Activated CD4-positive, alpha-beta T cell treated with anti-CD3 and anti-CD28 coated beads, Interleukin-10, Interleukin-2, amounts not matched to agents 100 ng/mL and 50 ng/mL, durations not matched to agents 16 hours and 8 hours (primary cell): ENCODE measurements around the gene CACNG4.
"Not testable (repeated sequence)": the region's sequence is repeated elsewhere in the genome, so short reads cannot be mapped to it uniquely, and the experiment has no call there.

Experiments
- DNase-seq: peaks from one replicate; pipeline ENCODE4 v3.0.0-alpha.2; 2020

Gene CACNG4

DNA sequence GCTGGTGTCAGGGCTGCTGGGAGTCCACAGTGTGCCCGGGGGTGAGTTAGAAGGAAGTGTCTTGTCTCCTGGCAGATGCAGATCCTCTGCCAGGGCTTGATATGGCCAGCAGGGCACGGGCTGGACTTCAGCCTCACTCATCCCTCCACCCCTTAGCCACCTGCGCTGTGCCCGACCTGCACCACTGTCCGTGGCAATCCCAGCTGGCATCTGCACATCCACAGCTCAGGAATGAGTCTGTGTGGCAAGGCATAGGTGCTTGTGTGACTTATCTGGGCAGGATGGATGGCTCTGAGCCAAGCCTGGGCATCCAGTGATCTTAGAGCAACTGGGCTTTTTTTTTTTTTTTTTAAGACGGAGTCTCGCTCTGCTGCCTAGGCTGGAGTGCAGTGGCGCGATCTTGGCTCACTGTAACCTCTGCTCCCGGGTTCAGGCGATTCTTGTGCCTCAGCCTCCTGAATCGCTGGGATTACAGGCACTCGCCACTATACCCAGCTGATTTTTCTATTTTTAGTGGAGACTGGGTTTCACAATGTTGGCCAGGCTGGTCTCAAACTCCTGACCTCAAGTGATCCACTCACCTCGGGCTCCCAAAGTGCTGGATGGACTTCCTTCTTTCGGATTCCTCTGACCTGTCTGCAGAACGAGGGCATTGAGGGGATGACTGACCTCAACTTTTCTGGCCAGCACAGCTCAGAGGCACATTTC lies 57.4 kb downstream of the CACNG4 start:
- DNase-seq: no peak

DNA sequence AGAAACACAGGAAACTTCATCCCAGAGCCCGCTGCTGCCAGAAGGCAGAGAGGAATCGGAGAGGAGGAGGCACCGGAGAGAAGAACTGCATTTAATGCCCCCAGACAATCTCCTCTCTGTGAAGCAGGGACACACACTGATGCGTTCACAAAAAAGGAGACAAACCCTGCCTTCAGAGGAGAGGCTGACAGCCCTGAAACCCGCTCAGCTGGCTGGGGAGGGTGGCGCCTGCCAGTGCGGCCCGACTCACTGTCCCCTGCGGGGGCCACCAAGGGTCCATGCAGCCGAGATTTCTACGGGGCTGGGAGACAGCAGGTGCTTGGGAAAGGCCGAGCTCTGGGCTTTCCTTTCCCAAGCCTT lies 57.9 kb downstream of the CACNG4 start:
- DNase-seq: no peak

DNA sequence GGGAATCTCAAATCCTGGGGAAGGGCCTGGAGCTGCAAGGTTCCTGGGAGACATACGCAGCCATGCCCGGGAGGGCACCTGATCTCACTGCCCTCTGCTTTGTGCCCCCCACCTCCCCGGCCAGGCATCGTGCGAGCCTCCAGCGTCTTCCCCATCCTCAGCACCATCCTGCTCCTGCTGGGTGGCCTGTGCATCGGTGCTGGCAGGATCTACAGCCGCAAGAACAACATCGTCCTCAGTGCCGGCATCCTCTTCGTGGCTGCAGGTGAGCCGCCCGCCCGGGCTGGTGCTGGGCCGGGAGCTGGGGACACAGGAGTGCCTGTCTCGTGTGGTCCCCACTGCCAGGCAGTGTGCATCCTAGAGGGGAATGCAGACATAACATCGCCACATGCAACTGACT lies 60.2 kb downstream of the CACNG4 start:
- no peak for DNase-seq

DNA sequence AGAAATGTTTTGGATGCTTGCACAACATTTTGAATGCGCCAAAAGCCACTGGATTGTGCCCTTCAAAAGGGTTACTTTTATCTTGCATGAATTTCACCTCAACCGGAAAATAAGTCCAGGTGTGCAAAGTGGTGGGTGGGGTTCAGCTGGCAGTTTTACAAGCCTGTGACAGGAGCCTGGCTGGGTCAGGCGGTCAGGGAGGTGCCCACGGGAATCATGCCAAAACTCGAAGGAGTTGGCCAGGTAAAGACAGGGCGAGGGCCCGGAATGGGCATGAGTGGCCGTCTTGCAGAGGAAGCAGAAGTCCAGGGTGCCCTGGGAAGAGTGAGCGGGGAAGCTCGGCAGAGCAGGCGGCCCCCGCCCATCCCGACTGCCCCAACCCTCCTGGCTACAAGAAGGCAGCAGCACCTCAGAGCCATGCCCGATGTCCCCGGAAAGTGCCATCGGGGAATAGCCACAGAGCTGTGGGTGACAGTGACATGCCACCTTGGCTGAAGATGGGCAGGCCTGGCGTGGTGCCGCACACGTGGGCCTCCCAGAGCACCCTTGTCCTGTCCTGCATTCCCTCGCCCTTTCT lies 60.8 kb downstream of the CACNG4 start:
- DNase-seq: no peak

DNA sequence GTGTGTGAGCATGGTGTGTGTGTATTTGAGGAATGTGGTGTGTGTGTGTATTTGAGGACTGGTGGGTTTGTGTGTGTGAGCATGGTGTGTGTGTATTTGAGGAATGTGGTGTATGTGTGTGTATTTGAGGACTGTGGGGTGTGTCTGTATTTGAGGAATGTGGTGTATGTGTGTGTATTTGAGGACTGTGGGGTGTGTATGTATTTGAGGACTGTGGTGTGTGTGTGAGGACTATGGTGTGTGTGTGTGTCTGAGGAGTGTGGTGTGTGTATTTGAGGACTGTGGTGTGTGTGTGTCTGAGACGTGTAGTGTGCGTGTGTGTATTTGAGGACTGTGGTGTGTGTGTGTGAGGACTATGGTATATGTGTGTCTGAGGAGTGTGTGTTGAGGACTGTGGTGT lies 61.8 kb downstream of the CACNG4 start:
- DNase-seq: no peak

DNA sequence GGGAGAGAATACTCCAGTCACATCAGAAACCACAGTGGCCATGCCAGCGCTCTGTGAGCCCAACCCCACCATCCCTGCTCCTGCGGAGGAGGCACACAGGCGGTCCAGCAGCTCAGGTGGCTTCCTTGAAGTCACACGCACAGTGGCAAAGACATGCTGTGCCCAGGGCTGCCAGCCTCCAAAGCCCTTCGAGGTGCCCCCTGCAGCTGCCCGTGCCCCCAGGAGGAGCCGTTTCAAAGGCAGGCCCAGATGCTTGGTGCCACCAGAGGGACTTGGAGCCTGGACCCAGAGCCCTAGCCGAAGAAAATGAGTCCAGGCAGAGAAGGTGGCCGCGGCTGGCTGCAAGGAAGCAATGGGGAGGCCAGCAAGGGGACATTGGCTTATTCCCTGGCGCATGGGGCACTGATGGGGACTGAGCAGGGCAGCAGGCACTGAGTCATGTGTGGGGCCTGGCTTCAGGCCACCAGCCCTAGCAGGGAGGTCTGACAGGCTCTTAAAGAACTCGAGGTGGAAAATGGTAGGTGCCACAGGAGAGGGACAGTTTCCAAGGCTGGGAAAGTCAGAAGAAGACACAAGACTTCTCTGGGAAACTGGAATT lies 62.6 kb downstream of the CACNG4 start:
- no peak for DNase-seq

DNA sequence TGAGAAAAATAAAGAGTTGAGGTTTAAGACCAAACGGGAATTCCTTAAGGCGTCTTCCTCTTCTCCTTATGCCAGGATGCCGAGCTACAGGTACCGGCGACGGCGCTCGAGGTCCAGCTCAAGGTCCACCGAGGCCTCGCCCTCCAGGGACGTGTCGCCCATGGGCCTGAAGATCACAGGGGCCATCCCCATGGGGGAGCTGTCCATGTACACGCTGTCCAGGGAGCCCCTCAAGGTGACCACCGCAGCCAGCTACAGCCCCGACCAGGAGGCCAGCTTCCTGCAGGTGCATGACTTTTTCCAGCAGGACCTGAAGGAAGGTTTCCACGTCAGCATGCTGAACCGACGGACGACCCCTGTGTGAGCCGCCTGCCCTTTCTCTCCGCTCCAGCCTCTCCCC lies 66.1 kb downstream of the CACNG4 start:
- no peak for DNase-seq

DNA sequence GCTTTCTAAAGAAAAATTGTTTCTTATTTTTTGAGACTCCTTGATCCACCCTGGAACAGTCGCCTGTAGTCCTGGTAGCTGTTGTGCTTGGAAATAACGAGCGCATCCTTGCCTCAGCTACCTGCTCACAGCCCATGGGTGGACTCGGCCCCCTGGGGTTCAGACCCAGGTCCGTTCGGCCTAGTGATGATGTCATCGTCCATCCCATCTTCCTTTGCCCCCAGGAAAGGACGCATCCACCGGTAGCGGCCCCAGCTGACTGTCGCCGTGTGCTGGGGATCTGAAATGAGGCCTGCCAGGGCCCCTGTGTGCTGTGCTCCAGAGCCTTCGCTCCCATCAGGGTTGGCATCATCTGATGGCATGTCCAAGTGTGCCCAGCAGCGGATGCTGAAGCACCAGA lies 67.9 kb downstream of the CACNG4 start:
- no peak for DNase-seq

DNA sequence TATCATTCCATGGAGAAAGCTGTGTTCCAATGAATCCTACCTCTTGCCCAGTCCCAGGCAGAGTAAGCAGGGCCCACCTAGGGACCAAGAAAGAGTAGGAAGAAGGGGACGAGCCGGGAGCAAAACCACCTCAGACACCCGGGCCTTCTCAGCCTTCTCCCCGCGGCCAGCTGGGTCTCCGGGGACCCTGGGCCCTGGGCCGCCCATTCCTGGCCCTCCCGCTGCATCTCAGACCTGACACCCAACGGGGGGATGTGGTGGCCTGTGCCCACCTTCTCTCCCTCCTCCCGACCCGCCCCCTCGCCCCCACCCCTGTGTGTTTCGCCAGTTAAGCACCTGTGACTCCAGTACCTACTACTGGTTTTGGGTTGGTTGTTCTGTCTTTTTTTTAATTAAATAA lies 68.5 kb downstream of the CACNG4 start:
- DNase-seq: no peak

DNA sequence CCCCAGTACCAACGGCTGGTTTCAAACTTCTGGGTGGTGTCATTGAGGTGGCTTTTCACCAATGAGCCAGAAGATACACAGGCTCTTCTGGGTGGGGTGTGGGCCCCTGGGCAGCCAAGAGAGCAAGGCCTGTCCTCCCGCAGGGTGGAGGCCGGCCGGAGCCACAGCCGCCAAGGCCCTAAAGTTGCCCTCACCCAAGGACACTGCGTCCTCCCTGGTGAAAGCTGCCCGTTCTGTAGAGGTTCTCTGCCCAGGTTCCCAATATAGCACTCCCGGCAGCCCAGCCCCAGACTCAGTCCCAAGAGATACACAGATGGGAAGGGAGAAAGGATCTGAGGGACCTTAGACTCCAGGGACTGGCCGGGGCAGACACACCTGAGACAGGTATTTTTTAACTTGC lies 69.1 kb downstream of the CACNG4 start:
- no peak for DNase-seq

DNA sequence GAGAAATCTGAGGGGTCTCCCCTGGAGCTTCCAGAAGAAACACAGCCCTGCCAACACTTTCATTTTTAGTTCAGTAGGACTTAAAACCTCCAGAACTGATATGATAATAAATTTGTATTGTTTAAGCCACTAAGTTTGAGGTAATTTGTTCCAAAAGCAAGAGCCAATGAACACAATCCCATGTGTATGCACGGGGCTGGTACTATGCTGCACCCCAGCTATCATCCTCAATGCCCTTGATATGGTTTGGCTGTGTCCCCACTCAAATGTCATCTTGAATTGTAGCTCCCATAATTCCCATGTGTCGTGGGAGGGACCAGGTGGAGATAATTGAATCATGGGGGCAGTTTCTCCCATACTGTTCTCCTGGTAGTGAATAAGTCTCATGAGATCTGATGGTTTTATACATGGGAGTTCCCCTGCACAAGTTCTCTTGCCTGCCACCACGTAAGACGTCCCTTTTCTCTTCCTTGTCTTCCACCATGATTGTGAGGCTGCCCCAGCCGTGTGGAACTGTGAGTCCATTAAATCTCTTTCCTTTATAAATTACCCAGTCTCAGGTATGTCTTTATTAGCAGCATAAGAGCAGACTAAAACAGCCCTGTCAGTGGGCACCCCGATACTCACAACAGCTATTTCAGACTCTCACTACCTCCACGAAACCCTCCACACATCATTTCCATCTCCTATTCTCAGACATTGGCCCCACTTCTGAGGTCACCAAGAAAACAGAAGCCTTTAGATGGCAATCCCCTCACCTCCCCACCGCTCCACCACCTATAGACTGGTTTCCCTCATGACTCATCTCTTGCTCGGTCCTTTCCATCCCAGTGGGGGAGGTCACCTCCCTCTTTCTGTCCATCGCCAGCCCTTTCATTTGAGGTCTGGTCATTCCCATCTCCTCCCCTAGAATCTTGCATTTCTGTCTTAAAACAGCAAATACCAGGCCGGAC lies 70.9 kb downstream of the CACNG4 start:
- peak; percentile 14 for DNase-seq

DNA sequence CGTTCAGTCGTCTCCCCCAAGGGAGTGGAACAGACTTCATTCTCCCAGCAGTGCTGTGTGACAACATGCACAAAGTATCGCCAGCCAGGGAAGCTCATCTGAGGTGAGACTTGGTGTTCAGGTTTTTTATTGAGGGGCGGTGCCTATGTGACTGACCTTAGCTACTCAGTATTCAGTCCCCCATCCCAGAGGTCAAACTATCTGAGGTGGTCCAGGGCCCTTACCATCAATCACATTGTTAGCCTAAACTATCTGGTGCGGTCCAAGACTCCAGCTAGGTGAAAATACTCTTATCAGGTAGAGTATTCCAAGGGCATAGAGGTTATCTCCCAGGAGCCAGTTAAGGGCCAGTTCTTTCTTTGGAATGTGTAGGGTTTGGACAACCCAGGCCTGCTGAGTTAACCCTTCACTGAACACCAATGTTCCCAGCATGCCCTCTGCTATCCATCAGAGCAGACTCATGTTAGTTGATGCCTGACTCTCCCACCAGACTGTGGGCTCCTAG lies 74.4 kb downstream of the CACNG4 start:
- DNase-seq: no peak

DNA sequence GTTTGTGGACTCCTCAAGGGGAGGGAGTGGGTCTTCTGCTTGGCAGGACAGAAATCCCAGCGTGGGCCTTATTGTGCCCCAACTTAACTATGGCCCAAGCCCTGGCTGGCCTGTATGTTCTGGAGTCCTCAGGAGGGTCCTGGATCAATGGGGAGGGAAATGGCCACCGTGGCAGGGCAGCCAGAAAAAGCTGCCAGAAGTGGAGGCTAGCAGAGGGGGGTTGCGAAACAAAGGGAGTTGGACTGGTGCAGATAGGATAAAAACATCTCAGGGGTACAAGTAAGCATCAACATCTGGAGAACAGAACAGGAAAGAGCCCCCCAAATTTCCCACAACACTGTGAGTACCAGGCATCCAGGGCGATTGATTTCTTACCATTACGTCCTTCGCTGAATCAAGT lies 76.1 kb downstream of the CACNG4 start:
- no peak for DNase-seq

DNA sequence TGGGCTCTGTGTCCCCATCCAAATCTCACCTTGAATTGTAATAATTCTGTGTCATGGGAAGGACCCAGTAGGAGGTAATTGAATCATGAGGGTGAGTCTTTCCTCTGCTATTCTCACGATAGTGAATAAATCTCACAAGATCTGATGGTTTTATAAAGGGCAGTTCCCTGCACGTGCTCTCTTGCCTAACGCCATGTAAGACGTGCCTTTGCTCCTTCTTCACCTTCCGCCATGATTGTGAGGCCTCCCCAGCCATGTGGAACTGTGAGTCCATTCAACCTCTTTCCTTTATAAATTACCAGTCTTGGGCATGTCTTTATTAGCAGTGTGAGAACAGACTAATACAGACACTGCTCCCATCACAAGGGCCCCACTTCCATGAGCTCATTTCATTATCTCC lies 76.6 kb downstream of the CACNG4 start:
- DNase-seq: not testable (repeated sequence)

DNA sequence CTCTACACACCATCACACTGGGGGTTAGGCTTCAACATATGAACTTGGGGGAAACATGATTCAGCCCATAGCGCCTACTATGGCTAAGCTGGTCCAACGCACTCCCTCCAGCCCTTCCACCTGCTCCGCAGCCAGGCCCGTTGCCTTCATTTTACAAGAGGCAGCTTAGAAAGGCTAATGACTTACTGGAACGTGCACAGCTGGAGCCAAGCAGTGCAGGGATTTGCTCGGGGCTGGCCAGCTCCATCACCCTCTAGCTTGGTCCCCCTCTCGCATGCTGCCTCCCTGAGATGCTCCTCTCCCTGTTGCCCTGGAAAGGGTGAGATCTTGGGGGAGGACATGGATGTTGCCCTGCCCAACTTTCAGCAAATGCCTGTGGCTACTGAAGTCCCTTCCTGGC lies 77.0 kb downstream of the CACNG4 start:
- no peak for DNase-seq

DNA sequence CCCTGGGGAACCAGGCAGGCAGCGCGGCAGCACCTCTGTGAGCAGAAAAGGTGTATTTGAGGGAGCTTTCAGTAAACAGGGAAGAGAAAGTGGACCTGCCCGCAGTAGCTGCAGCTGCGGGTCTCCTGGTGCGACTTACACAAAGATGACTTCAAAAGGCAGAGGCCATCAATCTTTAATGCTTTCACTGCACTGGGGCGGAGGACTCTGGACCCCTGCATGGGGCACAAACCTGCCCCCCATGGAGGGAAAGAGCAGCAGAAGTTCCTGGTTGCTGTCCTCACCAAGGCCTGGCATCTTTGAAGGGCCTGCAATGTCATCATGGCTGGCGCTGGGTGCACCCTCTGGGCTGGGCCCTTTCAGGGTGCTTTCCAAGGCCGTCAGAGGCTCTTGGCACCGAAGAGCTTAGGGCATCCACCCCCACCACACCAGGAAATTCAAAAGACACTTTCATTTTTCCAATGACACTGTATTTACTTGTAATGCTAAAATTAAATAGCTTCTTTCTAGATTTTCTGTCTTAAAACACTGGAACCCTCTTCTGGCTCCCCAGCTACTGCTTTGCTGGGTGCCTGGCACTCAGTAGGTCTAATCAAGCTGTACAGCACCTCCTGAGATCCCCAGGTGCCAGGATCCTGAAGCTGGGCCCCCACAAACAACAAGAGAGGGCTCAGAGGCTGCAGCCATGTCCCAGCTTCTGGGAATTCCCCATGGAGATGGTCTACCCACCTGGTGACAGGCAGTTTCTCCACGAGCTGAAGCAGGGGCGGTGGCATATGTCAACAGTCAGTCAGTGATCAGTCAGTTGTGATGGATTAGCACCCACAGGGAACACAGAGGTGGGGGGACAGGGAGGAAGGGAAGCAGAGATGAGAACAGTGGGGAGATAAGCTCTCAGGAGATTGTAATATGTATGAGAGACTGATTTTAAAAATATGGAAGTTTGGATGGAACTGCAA lies 77.7 kb downstream of the CACNG4 start:
- no peak for DNase-seq

DNA sequence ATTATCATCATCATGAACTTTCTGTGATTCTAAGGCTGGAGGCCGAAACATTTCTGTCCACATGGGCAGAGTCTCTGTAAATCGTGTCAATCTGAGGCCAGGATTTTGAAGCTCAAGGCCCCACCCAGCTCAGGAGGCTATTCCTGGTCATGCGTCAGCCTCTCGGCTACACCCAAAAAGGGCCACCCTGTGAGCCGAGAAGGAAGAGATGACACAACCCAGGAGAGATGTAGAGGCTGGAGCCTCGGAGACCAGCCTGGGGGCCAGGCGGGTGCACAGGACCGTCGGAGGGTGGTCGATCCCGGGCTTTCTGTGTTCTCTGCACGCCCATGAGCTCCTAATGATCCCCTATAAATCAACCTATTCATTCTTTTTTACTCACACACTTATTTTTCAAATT lies 78.8 kb downstream of the CACNG4 start:
- DNase-seq: no peak

DNA sequence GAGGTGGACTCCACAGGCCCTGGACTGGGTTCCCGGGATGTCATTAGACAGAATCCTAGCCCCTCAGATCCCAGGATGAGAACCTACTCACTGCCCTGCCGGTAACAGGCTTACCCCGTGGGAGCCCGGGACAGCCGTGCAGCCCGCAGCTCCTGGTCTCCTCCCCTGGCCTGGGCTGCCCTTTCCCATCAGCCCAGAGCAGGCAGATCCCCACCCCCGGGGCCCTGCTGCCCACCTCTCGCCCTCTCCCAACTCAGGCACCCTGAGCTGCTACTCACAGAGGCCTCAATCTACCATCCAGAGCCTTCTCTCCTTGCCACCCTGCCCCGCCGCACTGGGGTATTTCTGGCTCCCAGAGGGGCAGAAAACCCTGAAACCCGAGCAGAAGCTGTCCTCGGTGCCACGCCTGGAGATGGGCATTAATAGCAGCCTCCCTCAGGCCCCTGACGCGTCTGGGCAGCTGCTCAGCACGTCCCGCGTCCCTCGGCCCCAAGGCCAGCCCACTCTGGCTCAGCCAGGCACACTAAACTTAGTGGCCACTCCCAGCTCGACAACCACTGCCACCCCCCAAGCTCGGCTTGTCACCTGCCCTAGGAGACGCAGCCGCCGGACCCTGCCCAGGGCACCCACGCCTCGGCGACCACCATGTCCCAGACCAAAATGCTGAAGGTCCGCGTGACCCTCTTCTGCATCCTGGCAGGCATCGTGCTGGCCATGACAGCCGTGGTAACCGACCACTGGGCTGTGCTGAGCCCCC lies 79.7 kb downstream of the CACNG4 start, which contains the start of gene CACNG1:
Gene CACNG1, plus strand, starts transcription at position 539 of the 757 bp plus-strand sequence. Its CDS starts 107 bp downstream, at position 646.
- no peak for DNase-seq

DNA sequence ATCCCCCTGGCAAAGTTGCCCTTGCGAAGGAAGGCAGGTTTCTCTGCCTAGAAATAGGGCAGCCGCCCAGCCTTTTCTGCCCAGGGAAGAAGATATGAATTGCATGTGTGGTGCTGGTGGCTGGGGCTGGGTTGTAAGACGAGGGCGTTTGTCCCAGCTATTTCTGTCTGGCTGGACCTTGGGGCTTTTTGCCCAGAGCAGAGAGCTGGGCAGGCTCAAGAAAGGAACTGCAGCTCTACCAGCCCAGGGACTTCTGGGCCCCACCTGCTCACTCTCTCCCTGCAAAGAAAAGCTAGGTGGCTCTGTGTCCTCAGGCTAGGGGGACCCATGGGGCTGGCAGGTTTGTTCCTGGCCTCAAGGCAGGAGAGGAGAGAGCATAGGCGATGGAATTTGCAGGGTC lies 80.4 kb downstream of the CACNG4 start:
- no peak for DNase-seq

DNA sequence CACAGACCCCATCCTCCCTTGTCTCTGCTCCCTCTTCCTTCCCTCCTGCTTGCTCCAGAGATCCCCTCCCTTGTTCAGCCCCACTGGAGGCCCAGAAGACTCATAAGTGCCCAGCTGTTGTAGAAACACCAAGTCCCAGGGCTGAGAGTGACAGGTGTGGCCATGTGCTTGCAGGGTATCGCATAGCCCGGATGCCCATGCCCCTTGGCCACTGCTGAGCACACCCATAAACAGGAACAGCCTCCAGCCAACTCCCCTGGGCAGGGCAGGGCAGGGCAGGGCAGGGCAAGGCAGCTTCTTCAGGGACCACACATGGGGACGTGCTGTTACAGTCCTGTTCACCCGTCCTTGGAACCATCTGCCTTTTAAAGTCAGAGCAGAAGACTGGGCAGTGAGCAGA lies 81.9 kb downstream of the CACNG4 start:
- no peak for DNase-seq

DNA sequence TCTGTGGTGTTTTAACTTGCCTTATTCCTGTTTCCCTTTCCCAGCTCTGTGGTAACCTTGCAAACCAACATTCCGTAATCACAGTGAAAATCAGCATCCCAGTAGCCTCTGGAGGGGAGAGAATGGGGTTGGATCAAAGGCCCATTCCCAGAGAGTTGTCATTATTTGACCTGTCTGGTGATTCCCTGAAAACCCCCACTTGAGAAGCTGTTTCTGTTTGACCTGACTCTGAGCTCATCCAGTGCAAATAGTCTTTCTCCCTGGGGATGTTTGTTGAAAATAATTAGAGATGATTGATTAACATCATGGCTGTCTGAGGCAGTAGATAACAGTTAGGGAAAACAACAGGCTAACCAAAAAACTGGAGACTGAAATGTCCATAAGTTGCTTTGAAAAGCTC lies 82.9 kb downstream of the CACNG4 start:
- DNase-seq: no peak
